Measurements from ENCODE around the gene ZNF331.

DNA sequence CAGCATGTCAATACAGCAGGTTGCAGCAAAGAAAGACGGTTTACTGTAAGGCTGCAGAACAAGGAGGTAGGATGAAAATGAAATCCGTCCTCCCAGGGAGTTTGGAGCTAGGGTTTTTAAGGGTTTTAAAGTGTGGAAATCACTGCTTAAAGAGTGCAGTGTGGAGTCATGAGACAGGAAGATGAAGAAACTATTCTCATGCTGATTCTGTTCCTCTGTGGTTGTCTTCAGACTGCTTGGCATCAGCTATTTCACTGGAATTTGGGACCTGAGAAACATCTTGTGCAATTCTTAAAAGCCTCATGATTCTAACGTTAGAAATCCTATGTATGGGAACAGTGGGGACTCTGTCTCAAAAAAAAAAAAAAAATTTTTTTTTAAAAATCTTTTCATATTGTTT, 11.4 kb downstream of the ZNF331 start:
- TF ChIP-seq, protein P1, sequence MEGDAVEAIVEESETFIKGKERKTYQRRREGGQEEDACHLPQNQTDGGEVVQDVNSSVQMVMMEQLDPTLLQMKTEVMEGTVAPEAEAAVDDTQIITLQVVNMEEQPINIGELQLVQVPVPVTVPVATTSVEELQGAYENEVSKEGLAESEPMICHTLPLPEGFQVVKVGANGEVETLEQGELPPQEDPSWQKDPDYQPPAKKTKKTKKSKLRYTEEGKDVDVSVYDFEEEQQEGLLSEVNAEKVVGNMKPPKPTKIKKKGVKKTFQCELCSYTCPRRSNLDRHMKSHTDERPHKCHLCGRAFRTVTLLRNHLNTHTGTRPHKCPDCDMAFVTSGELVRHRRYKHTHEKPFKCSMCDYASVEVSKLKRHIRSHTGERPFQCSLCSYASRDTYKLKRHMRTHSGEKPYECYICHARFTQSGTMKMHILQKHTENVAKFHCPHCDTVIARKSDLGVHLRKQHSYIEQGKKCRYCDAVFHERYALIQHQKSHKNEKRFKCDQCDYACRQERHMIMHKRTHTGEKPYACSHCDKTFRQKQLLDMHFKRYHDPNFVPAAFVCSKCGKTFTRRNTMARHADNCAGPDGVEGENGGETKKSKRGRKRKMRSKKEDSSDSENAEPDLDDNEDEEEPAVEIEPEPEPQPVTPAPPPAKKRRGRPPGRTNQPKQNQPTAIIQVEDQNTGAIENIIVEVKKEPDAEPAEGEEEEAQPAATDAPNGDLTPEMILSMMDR (conservative IDR thresholded peaks at IDR 0.05; ENCODE audit: low read length) = no peak
- no peak for TF ChIP-seq EZH2phosphoT487 (IDR thresholded peaks at IDR 0.05; ENCODE audit: borderline replicate concordance, low read depth, low read length)

Measured in OCI-LY7 (cell line).